ENCODE results near the gene MEX3A. TPM values are rescaled to one million over a fixed set of nuclear protein-coding genes. Genes with fewer than 3 reads are reported as not detected.
A peak's percentile ranks its signal among the peaks of the same experiment; 100 is the strongest.

MEX3A gene
- polyA plus RNA-seq, 1 donor (not counting 4 experiments of a cell fraction or from before 2014, with no cell fraction given), result 1.1 TPM

GRCh38 chr1:156052862-156053767 is 29.1 kb downstream of the MEX3A start:
- Histone ChIP-seq H3K9me1 (ENCODE audit: control insufficient read depth, extremely low read depth, insufficient read depth, low read length) (peaks cover 2% of the 10 kb centered on the region), H4K20me1 (ENCODE audit: control insufficient read depth, extremely low read depth, insufficient read depth, low read length) (no peaks in the 10 kb centered on the region), H3K4me2 (ENCODE audit: control insufficient read depth, extremely low read depth, insufficient read depth, low read depth, low read length) (peak overlapping the region; percentile 61), H2AFZ (ENCODE audit: control insufficient read depth, low read length) (peak overlapping the region; percentile 90), H3K4me3 (ENCODE audit: control insufficient read depth in 2 of 3, extremely low read depth in 1 of 3, insufficient read depth in 2 of 3, low read depth in 1 of 3, low read length in 3 of 3) (peak overlapping the region; percentile 81 to 90 (median 83)), H3K27ac (ENCODE audit: control insufficient read depth, insufficient read depth, low read length) (peak overlapping the region; percentile 55), H3K9ac (ENCODE audit: control insufficient read depth, extremely low read depth, insufficient read depth, low read length) (peak overlapping the region; percentile 82), H3K79me2 (ENCODE audit: control insufficient read depth, insufficient read depth, low read length) (peaks cover 35% of the 10 kb centered on the region), H3K9me3 (ENCODE audit: control insufficient read depth, low read depth, low read length) (no peaks in the 10 kb centered on the region), H3K27me3 (ENCODE audit: control insufficient read depth, extremely low read depth, insufficient read depth, low read length) (no peaks in the 10 kb centered on the region), H3K36me3 (ENCODE audit: control insufficient read depth in 2 of 2, extremely low read depth in 1 of 2, insufficient read depth in 2 of 2, low read length in 2 of 2) (peaks cover 12 to 17% of the 10 kb centered on the region in 2 experiments), H3K4me1 (ENCODE audit: control insufficient read depth, extremely low read depth, insufficient read depth, low read length) (peaks cover 13% of the 10 kb centered on the region)
- FAIRE-seq (no peak), DNase-seq (ENCODE audit: low read depth, low spot score) (no peak)
- peak in 2 of 3 experiments; percentile 9 to 47 for TF ChIP-seq CTCF (optimal IDR thresholded peaks at IDR 0.05 in 1 of 3, IDR thresholded peaks at IDR 0.05 in 1 of 3, conservative IDR thresholded peaks at IDR 0.05 in 1 of 3; ENCODE audit: extremely low read depth in 1 of 3, insufficient read depth in 2 of 3, low read length in 3 of 3)
- no peak for TF ChIP-seq EZH2 (IDR thresholded peaks at IDR 0.05; ENCODE audit: low read length)
- dilution Hi-C loops (cut with MboI; ENCODE audit: extremely low pct_ligation_motif_present, low sequenced_read_pairs), result no loop called here

- H3K27ac ChIP-seq (ENCODE audit: control insufficient read depth, insufficient read depth, low read length), result no peak overlapping the region
- H3K4me3 ChIP-seq (ENCODE audit: control insufficient read depth in 2 of 3, extremely low read depth in 1 of 3, insufficient read depth in 2 of 3, low read depth in 1 of 3, low read length in 3 of 3), result no peak overlapping the region
- dilution Hi-C loops (cut with MboI; ENCODE audit: extremely low pct_ligation_motif_present, low sequenced_read_pairs), result no loop called here
Observed at GRCh38 chr1:156051011-156051725, 31.1 kb downstream of the MEX3A start.

More at GRCh38 chr1:156051011-156051725, 31.1 kb downstream of the MEX3A start:
- Histone ChIP-seq H3K36me3 (ENCODE audit: control insufficient read depth in 2 of 2, extremely low read depth in 1 of 2, insufficient read depth in 2 of 2, low read length in 2 of 2) (peaks cover 12 to 21% of the 10 kb centered on the region in 2 experiments), H3K9ac (ENCODE audit: control insufficient read depth, extremely low read depth, insufficient read depth, low read length) (no peak overlapping the region), H3K27me3 (ENCODE audit: control insufficient read depth, extremely low read depth, insufficient read depth, low read length) (no peaks in the 10 kb centered on the region), H3K79me2 (ENCODE audit: control insufficient read depth, insufficient read depth, low read length) (peaks cover 32% of the 10 kb centered on the region), H3K4me1 (ENCODE audit: control insufficient read depth, extremely low read depth, insufficient read depth, low read length) (peaks cover 13% of the 10 kb centered on the region), H3K9me1 (ENCODE audit: control insufficient read depth, extremely low read depth, insufficient read depth, low read length) (peaks cover 2% of the 10 kb centered on the region), H3K4me2 (ENCODE audit: control insufficient read depth, extremely low read depth, insufficient read depth, low read depth, low read length) (no peak overlapping the region), H3K9me3 (ENCODE audit: control insufficient read depth, low read depth, low read length) (no peaks in the 10 kb centered on the region), H2AFZ (ENCODE audit: control insufficient read depth, low read length) (no peak overlapping the region), H4K20me1 (ENCODE audit: control insufficient read depth, extremely low read depth, insufficient read depth, low read length) (no peaks in the 10 kb centered on the region)
- DNase-seq (ENCODE audit: low read depth, low spot score), result no peak
- FAIRE-seq, result no peak
- TF ChIP-seq CTCF (optimal IDR thresholded peaks at IDR 0.05 in 1 of 3, IDR thresholded peaks at IDR 0.05 in 1 of 3, conservative IDR thresholded peaks at IDR 0.05 in 1 of 3; ENCODE audit: extremely low read depth in 1 of 3, insufficient read depth in 2 of 3, low read length in 3 of 3) (no peak), EZH2 (IDR thresholded peaks at IDR 0.05; ENCODE audit: low read length) (no peak)

Measured in keratinocyte (primary cell).